ENCODE results near the gene ICE1. TPM values are rescaled to one million over a fixed set of nuclear protein-coding genes. Genes with fewer than 3 reads are reported as not detected.
A peak's percentile ranks its signal among the peaks of the same experiment; 100 is the strongest.

The ICE1 gene
- total RNA-seq, 1 donor from 2014 or later, result 13.5 TPM

DNA sequence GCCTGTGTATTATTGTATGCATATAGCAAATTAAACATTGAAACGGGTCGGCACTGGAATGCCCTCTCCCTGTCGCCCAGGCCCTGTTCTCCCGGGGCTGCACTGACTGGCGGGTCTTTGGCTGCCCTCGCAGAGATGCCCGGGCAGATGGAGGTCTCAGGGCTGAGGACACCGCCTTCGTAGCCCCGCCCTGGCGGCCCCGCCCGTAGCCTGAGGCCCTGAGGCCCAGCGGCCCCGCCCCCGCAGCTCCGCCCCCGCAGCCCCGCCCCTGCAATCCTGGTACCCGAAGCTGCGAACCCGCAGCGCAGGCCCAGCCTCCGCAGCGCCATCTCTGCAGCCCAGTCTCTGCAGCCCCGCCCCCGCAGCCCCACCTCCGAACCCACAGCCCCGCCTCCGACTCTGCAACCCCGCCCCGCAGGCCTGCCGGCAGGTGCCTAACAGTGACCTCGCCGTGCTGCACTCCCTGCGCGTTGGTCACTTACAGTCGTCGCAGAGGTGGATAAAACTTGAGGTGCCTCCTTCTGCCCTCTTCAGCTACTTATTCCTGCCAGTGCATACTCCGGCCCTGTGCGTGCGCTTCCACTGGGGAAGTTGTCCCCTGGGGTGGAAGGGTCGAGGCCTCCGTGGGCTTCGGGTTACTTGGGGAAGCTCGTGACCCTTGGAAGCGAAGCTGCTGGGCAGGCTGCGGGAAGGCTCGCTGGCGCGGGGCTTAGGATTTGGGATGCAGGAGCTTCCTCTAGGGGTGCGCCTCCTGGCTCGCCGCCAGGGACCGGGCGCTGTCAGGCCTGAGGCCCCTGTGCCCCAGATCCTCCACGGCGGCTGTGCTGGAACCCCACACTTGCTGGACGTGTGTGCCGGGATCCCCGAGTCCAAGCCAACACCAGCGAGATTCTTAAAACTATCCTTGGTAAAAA is 72.3 kb downstream of the ICE1 start:
- H3K27me3 ChIP-seq, result no peaks in the 10 kb centered on the region
- H3K36me3 ChIP-seq, result peaks cover 0 to 5% of the 10 kb centered on the region in 2 donors
- no peak overlapping the region for H3K27ac ChIP-seq
- H3K4me3 ChIP-seq, result peak overlapping the region; percentile 31 to 54
- DNase-seq (ENCODE audit: low spot score in 2 of 2), result peak in 1 of 2 donors; percentile 81
- TF ChIP-seq, protein P1, sequence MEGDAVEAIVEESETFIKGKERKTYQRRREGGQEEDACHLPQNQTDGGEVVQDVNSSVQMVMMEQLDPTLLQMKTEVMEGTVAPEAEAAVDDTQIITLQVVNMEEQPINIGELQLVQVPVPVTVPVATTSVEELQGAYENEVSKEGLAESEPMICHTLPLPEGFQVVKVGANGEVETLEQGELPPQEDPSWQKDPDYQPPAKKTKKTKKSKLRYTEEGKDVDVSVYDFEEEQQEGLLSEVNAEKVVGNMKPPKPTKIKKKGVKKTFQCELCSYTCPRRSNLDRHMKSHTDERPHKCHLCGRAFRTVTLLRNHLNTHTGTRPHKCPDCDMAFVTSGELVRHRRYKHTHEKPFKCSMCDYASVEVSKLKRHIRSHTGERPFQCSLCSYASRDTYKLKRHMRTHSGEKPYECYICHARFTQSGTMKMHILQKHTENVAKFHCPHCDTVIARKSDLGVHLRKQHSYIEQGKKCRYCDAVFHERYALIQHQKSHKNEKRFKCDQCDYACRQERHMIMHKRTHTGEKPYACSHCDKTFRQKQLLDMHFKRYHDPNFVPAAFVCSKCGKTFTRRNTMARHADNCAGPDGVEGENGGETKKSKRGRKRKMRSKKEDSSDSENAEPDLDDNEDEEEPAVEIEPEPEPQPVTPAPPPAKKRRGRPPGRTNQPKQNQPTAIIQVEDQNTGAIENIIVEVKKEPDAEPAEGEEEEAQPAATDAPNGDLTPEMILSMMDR (IDR thresholded peaks at IDR 0.05), result no peak
- intact Hi-C loops (cut with DNase I), result loop anchor here (2.0 to 10.0 kb wide), 8 partner anchors 163 to 1250 kb away; partner anchors contain the start of genes MED10, TENT4A and UBE2QL1
- H3K9me3 ChIP-seq, result no peaks in the 10 kb centered on the region
- no peaks in the 10 kb centered on the region for H3K4me1 ChIP-seq

DNA sequence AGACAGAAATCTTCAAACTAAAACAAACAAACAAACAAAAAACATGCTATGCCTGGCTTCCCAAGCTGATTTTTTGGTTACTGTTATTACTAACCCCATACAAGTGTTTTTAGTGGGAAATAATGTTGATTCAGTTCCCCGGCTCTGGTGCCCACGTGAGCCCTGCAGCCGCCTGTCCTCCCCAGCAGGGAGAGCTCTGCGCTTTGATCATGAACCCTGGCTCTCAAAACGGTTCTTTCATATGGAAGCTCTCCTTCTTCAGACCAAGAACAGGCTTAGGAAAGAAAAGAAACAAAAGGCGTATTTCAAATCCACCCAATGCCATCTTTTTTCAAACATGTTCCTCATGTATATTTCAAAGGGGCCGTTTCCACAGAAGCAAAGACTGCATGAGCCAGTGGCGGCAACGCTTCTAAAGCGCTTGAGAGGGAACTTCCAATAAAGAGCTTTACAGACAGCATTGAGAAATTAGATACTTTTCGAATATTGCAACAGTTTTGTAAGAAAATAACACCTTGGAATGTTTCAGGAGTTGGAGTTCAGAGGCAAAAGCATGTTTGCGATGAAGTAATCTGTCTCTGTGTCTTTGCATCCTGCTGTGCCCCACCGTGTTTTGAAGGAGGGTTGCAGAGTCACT is 74.8 kb downstream of the ICE1 start:
- Histone ChIP-seq H3K27ac (no peak overlapping the region), H3K9me3 (no peaks in the 10 kb centered on the region), H3K4me1 (no peaks in the 10 kb centered on the region), H3K36me3 (no peaks in the 10 kb centered on the region), H3K4me3 (no peak overlapping the region), H3K27me3 (no peaks in the 10 kb centered on the region)
- intact Hi-C loops (cut with DNase I), result loop anchor here (5.0 to 10.0 kb wide), 5 partner anchors 160 to 1248 kb away; partner anchors contain the start of gene TENT4A
- DNase-seq (ENCODE audit: low spot score in 2 of 2), result peak in 1 of 2 donors; percentile 72
- TF ChIP-seq, protein P1 (IDR thresholded peaks at IDR 0.05), result peak; percentile 38 to 83 (median 77)

DNA sequence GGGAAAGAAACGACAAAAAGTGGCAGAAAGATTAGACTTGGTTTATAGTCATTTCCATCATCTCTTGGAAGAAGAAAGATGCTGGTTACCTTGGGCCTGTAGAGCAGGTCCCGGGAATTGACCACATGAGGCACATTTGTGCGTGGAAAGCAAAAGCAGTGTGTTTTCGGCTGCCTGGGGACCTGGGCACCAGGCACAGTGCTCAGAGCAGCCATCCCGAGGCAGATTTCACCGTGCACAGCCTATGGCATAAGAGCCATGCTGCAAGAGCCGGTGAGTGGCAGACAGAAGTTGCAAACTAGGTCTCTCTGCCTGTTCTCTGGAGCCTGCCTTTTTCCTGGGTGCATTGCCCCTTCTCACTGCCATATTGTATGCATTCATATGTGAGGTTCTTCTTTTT is 77.0 kb downstream of the ICE1 start:
- Histone ChIP-seq H3K27ac (no peak overlapping the region), H3K9me3 (peaks cover 0 to 8% of the 10 kb centered on the region in 2 donors), H3K4me3 (no peak overlapping the region), H3K36me3 (no peaks in the 10 kb centered on the region), H3K27me3 (no peaks in the 10 kb centered on the region), H3K4me1 (no peaks in the 10 kb centered on the region)
- DNase-seq (ENCODE audit: low spot score in 2 of 2), result no peak
- TF ChIP-seq, protein P1 (IDR thresholded peaks at IDR 0.05), result no peak
- intact Hi-C loops (cut with DNase I), result loop anchor here (5.0 to 10.0 kb wide), 5 partner anchors 158 to 1245 kb away; partner anchors contain the start of gene TENT4A

DNA sequence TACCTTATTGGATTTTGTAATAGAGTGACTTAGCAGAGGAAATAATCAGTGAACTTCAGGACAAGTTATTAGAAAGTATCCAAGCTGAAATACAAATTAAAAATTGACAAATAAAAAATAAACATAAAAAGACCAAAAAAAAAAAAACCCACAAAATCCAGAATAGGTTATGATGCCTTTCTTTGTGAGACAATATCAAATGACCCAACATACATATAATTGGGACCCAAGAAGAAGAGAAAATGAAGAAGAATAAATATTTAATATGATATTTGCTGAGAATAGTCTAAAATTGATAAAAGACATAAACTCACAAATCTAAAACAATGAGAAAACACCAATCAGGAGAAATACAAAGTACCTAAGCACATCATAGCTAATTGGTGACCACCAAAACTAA is 81.8 kb downstream of the ICE1 start:
- Histone ChIP-seq H3K4me1 (no peaks in the 10 kb centered on the region), H3K4me3 (no peak overlapping the region), H3K9me3 (peaks cover 0 to 10% of the 10 kb centered on the region in 2 donors), H3K27me3 (no peaks in the 10 kb centered on the region), H3K36me3 (no peaks in the 10 kb centered on the region), H3K27ac (no peak overlapping the region)
- TF ChIP-seq, protein P1 (IDR thresholded peaks at IDR 0.05), result no peak
- intact Hi-C loops (cut with DNase I), result no loop called here
- DNase-seq (ENCODE audit: low spot score in 2 of 2), result no peak

DNA sequence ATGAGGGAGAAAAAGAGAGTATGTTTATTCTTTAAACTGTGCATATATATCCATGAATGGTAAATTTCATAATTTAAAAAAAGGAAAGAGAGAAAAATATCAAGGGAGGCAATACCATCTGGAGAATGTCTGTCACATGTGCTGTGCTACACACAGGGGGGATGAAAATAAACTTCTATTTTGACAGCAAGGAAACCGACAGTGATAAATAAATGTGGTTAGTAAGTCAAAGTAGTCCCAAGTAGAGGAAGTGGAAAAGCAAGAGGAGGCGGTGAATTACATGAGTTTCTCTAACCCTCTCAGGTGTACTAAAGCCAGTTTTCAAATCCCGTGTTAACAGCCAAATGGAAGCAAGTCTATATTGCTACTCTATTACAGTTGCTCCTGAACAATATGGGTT is 83.3 kb downstream of the ICE1 start:
- TF ChIP-seq, protein P1 (IDR thresholded peaks at IDR 0.05), result no peak
- Histone ChIP-seq H3K9me3 (peaks cover 0 to 10% of the 10 kb centered on the region in 2 donors), H3K4me1 (no peaks in the 10 kb centered on the region), H3K36me3 (no peaks in the 10 kb centered on the region), H3K27ac (no peak overlapping the region), H3K27me3 (no peaks in the 10 kb centered on the region), H3K4me3 (no peak overlapping the region)
- no peak for DNase-seq (ENCODE audit: low spot score in 2 of 2)
- intact Hi-C loops (cut with DNase I), result no loop called here
